Stomach (tissue), 4 donors: ENCODE data around the gene PAX5.

Source experiments
- CTCF ChIP-seq, 7 experiments: fragments of 450-650 bp in 4 of 7; fragments of 200-600 bp in 3 of 7; sonication (generic) in 3 of 7; IDR thresholded peaks; one replicate each; pipeline ENCODE4 v1.5.1; 2016 to 2019; ENCODE audit warnings: antibody characterized with exemption in 7 of 7, control low read depth in 2 of 7, mild to moderate bottlenecking in 1 of 7
- POLR2AphosphoS5 ChIP-seq, 3 donors: sonication (generic); formaldehyde crosslinking; IDR thresholded peaks; one replicate each; pipeline ENCODE4 v1.6.1; 2016; ENCODE audit warnings: antibody characterized with exemption in 3 of 3

GRCh38 chr9:36842560-36843530 lies 191.2 kb downstream of the PAX5 start:
- TF ChIP-seq CTCF (IDR thresholded peaks at IDR 0.05) (no peak), POLR2AphosphoS5 (IDR thresholded peaks at IDR 0.05) (no peak)
